ENCODE measurements around the gene ETFBKMT. TPM values are rescaled to one million over a fixed set of nuclear protein-coding genes. Genes with fewer than 3 reads are reported as not detected.

The ETFBKMT gene
- total RNA-seq, 2 experiments from 2014 or later: 0.38 to 0.92 TPM

DNA sequence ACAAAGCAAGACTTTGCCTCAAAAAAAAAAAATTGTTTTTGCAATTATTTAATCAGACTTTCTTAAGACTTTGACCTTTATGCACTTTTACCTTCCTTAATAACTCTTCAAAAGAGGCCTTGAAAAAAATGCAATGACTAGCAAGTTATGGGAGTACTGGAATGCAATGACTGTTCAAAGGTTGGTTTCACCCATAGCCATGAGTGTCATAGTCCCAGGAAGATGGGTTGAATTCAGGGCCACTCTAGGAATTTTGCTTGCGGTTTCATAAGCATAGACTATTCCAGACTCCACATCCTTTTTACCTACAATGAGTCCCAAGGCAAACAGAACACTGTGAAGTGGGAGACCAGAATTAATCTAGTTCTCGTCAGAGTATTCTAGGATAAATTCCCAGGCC lies 39.2 kb upstream of the ETFBKMT start:
- no peak for ATAC-seq (ENCODE audit: poor library complexity)
- TF ChIP-seq, protein P1, sequence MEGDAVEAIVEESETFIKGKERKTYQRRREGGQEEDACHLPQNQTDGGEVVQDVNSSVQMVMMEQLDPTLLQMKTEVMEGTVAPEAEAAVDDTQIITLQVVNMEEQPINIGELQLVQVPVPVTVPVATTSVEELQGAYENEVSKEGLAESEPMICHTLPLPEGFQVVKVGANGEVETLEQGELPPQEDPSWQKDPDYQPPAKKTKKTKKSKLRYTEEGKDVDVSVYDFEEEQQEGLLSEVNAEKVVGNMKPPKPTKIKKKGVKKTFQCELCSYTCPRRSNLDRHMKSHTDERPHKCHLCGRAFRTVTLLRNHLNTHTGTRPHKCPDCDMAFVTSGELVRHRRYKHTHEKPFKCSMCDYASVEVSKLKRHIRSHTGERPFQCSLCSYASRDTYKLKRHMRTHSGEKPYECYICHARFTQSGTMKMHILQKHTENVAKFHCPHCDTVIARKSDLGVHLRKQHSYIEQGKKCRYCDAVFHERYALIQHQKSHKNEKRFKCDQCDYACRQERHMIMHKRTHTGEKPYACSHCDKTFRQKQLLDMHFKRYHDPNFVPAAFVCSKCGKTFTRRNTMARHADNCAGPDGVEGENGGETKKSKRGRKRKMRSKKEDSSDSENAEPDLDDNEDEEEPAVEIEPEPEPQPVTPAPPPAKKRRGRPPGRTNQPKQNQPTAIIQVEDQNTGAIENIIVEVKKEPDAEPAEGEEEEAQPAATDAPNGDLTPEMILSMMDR (IDR thresholded peaks at IDR 0.05): no peak
- Histone ChIP-seq H3K4me1 (ENCODE audit: insufficient read depth, low read length) (no peaks in the 10 kb centered on the region), H3K36me3 (ENCODE audit: insufficient read depth, low read length) (no peaks in the 10 kb centered on the region), H3K27me3 (ENCODE audit: control insufficient read depth in 1 of 2, insufficient read depth in 2 of 2, low read length in 2 of 2) (peaks cover 0 to 3% of the 10 kb centered on the region in 2 experiments), H3K9me3 (ENCODE audit: control insufficient read depth in 1 of 2, insufficient read depth in 1 of 2, low read length in 2 of 2) (no peaks in the 10 kb centered on the region), H3K4me3 (ENCODE audit: low read length) (no peak overlapping the region), H3K27ac (ENCODE audit: low read depth in 1 of 2, low read length in 2 of 2) (no peak overlapping the region)
- no peak for DNase-seq
- Mint-ChIP-seq H3K27me3 (peaks cover 3% of the 10 kb centered on the region), H3K27ac (no peak overlapping the region), H3K4me3 (no peak overlapping the region), H3K4me1 (ENCODE audit: low read depth) (no peaks in the 10 kb centered on the region), H3K9me3 (no peaks in the 10 kb centered on the region), H3K36me3 (ENCODE audit: low read depth) (no peaks in the 10 kb centered on the region)
- CTCF ChIA-PET: no interaction called here
- POLR2A ChIA-PET: no interaction called here
- intact Hi-C loops (cut with DNase I, micrococcal nuclease): no loop called here

DNA sequence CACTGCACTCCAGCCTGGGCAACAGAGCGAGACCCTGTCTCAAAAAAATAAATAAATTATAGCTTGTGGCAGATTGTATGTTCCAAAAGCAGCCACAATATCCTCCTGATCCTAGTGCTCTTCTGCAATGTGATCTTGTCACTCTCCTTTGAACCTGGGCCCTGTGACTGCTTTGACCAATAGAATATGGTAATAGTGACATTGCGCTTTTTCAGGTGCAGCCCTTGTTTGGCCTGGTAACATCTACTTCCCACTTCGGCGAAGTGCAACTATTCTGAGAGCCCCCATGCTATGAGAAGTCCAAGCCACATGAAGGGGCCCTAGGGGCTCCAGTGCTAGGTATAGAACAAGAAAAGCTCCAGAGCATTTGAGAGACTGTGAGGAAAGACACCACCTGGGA lies 37.5 kb upstream of the ETFBKMT start:
- Mint-ChIP-seq H3K9me3 (no peaks in the 10 kb centered on the region), H3K4me3 (no peak overlapping the region), H3K4me1 (ENCODE audit: low read depth) (no peaks in the 10 kb centered on the region), H3K27me3 (peaks cover 3% of the 10 kb centered on the region), H3K27ac (no peak overlapping the region), H3K36me3 (ENCODE audit: low read depth) (no peaks in the 10 kb centered on the region)
- Histone ChIP-seq H3K9me3 (ENCODE audit: control insufficient read depth in 1 of 2, insufficient read depth in 1 of 2, low read length in 2 of 2) (no peaks in the 10 kb centered on the region), H3K27me3 (ENCODE audit: control insufficient read depth in 1 of 2, insufficient read depth in 2 of 2, low read length in 2 of 2) (peaks cover 0 to 3% of the 10 kb centered on the region in 2 experiments), H3K36me3 (ENCODE audit: insufficient read depth, low read length) (no peaks in the 10 kb centered on the region), H3K27ac (ENCODE audit: low read depth in 1 of 2, low read length in 2 of 2) (no peak overlapping the region), H3K4me1 (ENCODE audit: insufficient read depth, low read length) (no peaks in the 10 kb centered on the region), H3K4me3 (ENCODE audit: low read length) (no peak overlapping the region)
- intact Hi-C loops (cut with DNase I, micrococcal nuclease): no loop called here
- POLR2A ChIA-PET: no interaction called here
- TF ChIP-seq, protein P1 (IDR thresholded peaks at IDR 0.05): no peak
- DNase-seq (no peak), ATAC-seq (ENCODE audit: poor library complexity) (no peak)
- CTCF ChIA-PET: no interaction called here

DNA sequence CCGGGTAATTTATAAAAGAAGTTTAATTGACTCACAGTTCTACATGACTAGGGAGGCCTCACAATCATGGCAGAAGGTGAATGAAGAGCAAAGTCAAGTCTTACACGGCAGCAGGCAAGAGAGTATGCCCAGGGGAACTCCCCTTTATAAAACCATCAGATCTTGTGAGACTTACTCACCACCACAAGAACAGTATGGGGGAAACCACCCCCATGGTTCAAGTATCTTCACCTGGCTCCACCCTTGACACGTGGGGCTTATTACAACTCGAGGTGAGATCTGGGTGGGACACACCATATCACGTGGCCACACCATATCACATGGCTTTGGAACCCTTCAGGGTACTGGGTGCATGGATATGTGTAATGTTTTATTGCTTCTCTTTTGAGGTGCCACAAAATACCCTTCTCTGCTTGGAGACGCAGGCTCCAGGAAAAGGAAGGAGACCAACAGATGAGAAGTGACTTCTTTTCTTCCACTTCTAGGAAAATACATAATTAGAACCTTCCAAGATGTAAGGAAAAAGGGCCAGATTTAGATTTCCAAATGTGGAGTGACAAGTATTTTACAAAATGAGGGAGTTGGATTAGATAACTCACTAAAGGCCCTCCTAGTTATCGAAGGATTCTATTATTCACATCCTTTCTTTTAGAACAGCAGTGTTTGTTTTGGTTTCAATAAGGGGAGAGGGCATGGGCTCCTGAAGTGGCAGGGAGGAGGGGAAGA lies 33.1 kb upstream of the ETFBKMT start:
- H3K36me3 ChIP-seq (ENCODE audit: insufficient read depth, low read length): no peaks in the 10 kb centered on the region
- no peak for ATAC-seq (ENCODE audit: poor library complexity)
- H3K27me3 ChIP-seq (ENCODE audit: control insufficient read depth in 1 of 2, insufficient read depth in 2 of 2, low read length in 2 of 2): no peaks in the 10 kb centered on the region
- H3K27ac ChIP-seq (ENCODE audit: low read depth in 1 of 2, low read length in 2 of 2): no peak overlapping the region
- H3K4me1 Mint-ChIP-seq (ENCODE audit: low read depth): no peaks in the 10 kb centered on the region
- CTCF ChIA-PET: no interaction called here
- peaks cover 7% of the 10 kb centered on the region for H3K27me3 Mint-ChIP-seq
- H3K4me3 ChIP-seq (ENCODE audit: low read length): no peak overlapping the region
- intact Hi-C loops (cut with DNase I, micrococcal nuclease): no loop called here
- POLR2A ChIA-PET: no interaction called here
- no peaks in the 10 kb centered on the region for H3K9me3 ChIP-seq (ENCODE audit: control insufficient read depth in 1 of 2, insufficient read depth in 1 of 2, low read length in 2 of 2)
- H3K9me3 Mint-ChIP-seq: no peaks in the 10 kb centered on the region
- H3K4me1 ChIP-seq (ENCODE audit: insufficient read depth, low read length): no peaks in the 10 kb centered on the region
- TF ChIP-seq, protein P1 (IDR thresholded peaks at IDR 0.05): no peak
- H3K27ac Mint-ChIP-seq: no peak overlapping the region
- no peak overlapping the region for H3K4me3 Mint-ChIP-seq
- no peaks in the 10 kb centered on the region for H3K36me3 Mint-ChIP-seq (ENCODE audit: low read depth)
- DNase-seq: no peak

Data from CD4-positive, alpha-beta T cell (primary cell).